ENCODE measurements around the gene XRCC4.

DNA sequence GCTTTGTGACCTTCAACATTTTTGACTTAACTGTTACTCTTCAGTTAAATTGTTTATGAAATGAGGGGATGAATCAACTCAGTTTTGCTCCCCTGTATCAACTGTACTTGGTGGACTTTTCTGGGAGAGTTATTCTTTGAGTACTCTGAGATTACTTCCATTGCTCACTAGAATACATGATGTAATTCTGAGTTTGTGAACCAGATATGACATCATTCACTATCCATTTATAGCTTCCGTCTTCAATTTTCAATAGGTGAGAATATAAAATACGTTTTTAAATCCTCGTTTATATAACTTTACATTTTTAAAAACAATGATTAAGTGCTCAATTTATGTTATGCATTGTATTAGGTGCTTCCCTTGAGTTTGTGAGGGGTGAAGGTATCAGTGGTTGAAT is 71.0 kb downstream of the XRCC4 start:
- TF ChIP-seq, protein P1, sequence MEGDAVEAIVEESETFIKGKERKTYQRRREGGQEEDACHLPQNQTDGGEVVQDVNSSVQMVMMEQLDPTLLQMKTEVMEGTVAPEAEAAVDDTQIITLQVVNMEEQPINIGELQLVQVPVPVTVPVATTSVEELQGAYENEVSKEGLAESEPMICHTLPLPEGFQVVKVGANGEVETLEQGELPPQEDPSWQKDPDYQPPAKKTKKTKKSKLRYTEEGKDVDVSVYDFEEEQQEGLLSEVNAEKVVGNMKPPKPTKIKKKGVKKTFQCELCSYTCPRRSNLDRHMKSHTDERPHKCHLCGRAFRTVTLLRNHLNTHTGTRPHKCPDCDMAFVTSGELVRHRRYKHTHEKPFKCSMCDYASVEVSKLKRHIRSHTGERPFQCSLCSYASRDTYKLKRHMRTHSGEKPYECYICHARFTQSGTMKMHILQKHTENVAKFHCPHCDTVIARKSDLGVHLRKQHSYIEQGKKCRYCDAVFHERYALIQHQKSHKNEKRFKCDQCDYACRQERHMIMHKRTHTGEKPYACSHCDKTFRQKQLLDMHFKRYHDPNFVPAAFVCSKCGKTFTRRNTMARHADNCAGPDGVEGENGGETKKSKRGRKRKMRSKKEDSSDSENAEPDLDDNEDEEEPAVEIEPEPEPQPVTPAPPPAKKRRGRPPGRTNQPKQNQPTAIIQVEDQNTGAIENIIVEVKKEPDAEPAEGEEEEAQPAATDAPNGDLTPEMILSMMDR (IDR thresholded peaks at IDR 0.05), result no peak
- TF ChIP-seq POLR2A (IDR thresholded peaks at IDR 0.05), result no peak
